HG03571 (cell line): ENCODE data around the gene LRRC27.
"Not testable (repeated sequence)": the region's sequence is repeated elsewhere in the genome, so short reads cannot be mapped to it uniquely, and the experiment has no call there.

ENCODE experiments used
- ATAC-seq: cut with Tn5 transposase; IDR thresholded peaks from one replicate; pipeline ENCODE4 v1.9.1; 2021; ENCODE audit not compliant: unreplicated experiment

LRRC27 gene

DNA sequence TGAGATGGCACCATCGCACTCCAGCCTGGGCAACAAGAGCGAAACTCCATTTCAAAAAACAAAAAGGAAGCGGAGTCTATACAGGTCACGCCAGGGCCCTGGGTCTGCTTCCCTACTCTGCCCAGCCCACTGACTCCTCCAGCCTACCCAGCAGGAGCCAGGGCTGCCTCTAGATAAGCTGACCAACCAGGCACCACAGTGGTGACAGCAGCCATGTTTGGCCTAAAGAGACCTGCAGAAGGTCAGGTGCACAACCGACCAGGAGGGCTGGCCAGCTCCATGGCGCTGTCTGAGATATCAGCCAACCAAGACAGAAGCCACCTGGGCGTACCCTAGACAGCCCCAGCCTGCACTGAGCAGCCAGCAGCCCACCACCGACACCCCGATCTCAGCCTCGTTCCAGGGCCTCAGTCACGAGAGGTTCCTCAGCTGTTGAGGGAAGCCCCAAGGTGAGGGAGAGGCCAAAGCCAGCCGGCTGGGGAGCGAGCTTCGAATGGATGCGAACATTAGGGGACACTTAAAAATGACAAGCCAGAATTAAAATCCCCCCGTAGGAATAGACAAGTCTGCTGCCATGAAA, 40.6 kb downstream of the LRRC27 start:
- no peak for ATAC-seq

DNA sequence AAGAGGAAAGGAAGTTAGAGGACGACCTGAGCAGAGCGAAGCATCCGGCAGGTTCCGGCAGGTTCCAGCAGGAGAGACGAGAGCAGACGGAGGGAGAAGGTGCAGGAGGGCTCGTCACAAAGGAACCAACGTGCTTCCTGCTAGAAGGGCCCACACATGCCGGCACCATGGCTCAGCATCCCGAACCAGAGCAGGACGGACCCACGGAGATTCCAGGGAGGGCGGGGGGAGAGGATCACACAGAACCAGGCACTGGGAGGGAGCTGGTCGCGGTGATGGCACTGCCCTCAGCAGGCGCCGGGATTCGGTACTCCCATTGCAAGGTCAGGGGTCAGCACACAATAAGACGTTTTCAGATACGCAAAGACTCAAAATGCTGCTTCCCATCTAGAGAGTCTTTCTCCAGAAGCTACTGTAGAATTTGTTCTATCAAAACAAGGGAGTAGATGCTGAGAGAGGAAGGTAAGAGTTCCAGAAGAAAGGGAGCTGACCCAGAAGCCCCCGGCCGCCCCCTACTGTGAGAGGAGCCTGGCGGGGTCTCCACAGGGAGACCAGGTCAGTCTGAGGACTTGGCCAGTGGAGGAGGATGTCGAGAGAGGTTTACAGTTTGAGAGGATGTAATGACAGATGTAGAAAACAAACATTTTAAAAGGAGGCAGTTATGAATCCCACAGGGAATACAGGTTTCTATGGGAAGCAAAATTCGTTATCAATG, 41.4 kb downstream of the LRRC27 start:
- no peak for ATAC-seq

DNA sequence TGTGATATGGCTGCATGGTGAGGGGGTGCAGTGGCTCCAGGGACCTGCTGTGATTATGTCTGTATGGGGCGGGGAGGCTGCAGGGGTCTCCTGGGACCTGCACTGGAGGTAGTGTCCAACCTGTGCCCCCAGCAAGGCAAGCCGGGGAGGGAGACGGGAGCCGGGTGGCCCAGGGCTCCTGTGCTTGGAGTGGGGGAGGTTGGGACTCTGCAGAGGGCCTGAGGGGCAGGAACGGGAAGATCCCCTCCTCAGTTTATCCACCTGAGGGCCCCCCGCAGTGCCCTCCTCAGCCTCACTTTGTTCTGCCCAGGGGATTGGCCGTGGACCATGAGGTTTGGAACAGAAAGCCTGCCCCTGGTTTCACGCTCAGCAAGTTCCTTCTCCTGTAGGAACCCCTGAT, 42.2 kb downstream of the LRRC27 start:
- no peak for ATAC-seq

DNA sequence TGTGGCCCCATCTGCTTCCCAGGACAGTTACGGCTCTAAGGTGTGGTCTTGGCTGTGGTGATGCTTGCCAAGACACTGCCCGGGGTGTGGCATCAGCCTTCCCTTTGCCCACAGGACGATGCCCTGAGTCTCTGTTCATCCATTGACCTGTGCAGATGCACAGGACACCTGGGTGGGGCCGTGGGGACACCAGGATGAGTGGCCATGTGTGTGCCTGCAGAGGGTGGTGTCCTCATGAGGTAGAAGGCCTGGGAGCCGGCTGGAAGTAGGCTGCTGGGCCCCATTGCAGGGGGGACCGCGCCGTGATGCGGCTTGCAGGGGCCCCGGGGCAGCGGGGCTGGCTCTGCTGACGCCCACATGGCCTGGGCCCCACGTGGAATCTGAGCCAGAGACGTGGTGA, 42.6 kb downstream of the LRRC27 start:
- ATAC-seq, result no peak

DNA sequence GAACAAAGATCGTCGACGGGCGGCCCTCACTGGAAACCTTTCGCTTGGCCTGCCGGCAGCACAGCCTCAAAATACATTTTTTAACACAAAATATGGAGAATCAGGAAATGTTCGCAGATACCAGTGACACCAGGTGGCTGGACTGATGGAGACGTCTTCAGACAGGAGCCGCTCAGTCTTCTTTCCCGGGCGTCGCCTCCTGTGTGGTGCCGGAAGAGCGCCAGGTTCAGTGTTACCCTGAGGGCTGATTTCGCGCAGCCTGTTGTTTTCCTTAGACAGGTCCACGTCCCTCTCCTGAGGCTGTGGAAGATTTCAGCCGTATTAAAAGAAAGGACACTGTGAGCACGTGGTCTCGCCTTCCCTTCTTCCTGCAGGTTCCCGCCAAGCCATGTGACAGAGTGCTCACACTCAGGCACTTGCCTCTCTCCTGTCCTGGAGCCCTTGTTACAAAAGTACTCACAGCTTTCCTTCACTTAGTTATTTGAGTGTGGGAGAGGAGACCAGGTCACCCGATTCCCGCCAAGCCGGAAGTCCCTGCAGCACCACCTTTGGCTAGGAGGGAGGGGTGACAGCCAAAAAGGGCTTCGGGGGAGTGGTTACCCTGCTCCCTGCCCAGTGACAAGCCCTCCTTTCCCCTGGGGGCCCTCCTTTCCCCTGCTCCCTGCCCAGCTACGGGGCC, 43.3 kb downstream of the LRRC27 start:
- ATAC-seq, result no peak

DNA sequence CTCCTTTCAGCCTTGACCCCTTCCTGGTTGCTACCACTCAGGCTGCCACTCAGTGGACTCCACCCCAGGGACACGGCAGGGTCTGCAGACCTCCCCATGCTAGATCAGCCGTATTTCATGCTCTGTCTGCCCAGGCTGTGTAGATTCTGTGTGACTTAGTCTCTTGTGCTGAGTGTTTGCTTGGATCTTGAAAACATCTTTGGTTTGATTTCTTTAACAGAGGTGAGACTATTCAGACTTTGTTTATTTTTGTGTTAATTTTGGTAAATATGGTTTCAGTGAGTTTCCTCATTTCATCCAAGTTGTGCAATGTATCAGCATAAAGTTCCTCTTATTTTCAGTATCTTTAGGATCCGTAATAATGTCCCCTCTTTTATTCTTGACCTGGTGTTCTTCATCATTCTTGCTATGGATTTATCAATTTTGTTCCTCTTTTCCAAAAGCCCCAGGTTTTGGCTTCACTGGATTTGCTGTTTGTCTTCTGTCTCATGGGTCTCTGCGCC, 43.9 kb downstream of the LRRC27 start:
- ATAC-seq, result no peak

DNA sequence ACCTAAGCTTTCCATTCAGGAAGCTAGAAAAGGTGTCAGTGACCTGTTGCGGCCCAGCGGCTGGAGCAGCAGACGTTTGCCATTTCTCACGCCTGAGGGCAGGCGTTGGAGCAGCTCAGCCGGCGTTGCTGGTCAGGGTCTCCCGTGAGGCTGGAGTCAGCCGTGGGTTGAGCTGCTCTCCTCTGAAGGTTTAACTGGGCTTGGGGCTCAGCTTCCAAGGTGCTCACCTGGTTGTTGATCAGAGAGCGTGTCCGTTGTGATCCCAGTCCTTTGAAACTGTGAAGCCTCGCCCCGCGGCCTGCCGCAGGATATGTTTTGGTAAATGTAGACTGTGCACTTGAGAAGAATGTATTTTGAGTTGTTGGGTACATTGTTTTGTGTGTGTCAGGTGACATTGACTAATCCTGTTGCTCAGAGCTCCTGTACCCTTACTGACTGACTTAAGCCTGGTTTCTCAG, 44.4 kb downstream of the LRRC27 start:
- no peak for ATAC-seq

DNA sequence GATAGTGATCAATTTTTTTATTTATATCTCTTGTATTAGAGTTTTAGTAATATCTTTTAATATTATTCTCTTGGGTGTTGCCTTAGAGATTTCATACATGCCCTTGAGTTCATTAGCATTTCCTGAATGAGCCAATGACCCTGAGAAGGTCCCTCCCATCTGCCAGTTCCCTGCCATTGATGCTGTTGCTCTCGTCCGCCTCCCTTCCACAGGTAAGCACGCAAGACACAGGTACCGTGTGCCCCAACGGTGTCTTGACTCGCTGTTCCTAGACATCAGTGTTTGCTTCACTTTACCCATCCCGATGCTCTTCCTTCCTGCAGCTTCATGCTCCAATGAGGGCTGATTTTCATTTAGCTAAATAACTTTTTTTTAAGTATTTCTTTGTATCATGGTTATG, 45.3 kb downstream of the LRRC27 start:
- no peak for ATAC-seq

DNA sequence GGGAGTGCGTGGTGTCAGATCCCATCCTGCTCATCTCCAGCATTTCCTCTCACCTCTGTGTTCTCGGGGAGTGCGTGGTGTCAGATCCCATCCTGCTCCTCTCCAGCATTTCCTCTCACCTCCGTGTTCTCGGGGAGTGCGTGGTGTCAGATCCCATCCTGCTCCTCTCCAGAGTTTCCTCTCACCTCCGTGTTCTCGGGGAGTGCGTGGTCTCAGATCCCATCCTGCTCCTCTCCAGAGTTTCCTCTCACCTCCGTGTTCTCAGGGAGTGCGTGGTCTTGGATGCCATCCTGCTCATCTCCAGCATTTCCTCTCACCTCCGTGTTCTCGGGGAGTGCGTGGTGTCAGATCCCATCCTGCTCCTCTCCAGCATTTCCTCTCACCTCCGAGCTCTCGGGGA, 47.0 kb downstream of the LRRC27 start:
- not testable (repeated sequence) for ATAC-seq

DNA sequence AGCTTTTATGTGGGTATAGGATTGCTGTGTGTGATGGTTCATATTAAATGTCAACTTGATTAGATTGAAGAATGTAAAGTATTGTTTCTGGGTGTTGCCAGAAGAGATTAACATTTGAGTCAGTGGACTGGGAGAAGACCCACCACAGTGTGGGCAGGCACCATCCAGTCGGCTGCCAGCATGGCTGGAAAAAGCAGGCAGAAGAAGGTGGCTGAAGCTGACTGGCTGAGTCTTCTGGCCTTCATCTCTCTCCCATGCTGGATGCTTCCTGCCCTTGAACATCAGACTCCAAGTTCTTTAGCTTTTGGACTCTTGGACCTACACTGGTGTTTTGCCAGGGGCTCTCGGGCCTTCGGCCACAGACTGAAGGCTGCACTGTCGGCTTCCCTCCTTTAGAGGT, 49.0 kb downstream of the LRRC27 start:
- ATAC-seq, result not testable (repeated sequence)

DNA sequence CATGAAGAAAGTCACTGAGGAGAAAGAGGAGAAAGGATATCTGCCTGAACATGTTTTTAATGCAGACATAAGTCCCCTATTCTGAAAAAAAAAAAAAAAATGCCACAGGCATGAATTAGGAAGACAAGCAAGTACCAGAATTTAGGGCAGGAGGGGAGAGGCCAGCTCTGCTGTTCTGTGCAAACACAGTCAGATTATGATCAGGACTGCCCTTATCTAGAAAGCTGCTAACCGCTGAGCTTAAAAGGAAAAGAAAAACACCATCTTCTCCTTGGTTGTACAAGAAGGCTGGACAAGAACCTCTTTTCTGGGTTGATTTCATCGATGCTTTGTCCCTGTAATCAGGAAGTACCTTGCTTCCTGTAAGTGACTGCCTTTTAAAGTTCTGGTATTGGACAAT, 49.7 kb downstream of the LRRC27 start:
- ATAC-seq, result no peak

DNA sequence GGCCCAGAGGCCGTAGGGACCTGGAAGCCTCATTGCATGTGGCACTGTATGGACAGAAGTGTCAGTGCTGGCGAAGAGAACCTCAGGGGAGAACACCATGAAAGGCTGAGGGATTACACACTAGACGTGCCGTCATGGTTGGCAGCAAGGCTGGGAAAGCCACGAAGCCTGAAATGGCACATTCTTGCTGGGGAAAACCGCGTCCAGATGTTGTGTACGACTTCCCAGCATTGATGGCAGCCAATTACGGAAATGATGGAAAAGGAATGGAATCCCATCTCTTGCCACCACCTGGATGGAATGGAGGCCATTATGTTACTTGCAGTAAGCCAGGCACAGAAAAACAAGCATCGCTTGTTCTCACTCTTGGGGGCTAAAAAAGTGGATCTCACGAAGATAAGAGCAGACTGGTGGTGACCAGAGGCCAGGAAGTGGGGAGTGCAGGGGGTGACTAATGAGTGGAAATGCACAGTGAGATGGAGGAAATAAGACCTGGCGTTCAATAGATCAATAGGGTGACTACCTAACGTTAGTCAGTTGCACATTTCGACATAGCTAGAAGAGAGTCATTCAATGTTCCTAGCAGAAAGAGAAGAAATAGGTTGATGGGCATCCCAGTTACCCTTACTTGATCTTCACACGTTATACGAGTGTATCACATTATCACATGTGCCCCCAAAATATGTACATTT, 50.4 kb downstream of the LRRC27 start:
- no peak for ATAC-seq

DNA sequence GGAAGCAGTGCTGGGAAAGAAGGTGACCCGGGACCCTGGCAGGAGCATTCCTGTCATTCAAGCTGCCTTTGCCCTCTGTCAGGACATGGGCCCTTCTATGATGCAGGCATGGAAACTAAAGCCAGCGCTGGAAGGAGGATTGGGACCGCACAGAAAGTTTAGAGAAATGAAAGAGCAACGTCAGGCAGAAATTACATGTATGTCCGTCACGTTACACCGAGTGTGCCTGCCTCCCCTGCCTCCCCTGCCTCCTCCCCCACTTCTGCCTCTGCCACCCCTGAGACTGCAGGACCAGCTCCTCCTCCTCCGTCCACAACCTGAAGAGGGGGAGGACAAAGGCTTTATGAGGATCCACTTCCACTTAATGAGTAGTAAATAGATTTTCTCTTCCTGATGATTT, 51.1 kb downstream of the LRRC27 start:
- no peak for ATAC-seq

DNA sequence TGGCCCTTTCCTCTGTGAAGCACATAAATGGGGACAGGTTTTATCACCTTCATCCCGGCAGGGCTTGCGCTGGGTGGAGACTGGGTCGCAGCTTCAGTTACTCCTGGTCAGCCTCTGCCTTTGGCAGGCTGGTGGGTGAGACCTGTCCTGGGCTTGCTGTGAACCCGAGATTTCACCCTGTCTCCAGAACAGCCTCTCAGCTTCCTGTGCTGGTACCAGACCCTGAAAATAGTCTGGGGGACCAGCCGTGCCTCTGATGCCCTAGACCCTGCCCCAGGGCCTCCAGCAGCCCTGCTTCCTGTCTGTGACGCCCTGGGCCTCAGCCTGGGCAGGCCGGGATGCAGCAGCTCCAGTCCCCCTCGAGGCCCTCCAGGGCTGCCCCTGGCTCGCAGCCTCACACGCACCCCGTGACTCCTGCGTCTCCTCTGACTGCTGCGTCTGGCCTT, 51.8 kb downstream of the LRRC27 start:
- no peak for ATAC-seq

DNA sequence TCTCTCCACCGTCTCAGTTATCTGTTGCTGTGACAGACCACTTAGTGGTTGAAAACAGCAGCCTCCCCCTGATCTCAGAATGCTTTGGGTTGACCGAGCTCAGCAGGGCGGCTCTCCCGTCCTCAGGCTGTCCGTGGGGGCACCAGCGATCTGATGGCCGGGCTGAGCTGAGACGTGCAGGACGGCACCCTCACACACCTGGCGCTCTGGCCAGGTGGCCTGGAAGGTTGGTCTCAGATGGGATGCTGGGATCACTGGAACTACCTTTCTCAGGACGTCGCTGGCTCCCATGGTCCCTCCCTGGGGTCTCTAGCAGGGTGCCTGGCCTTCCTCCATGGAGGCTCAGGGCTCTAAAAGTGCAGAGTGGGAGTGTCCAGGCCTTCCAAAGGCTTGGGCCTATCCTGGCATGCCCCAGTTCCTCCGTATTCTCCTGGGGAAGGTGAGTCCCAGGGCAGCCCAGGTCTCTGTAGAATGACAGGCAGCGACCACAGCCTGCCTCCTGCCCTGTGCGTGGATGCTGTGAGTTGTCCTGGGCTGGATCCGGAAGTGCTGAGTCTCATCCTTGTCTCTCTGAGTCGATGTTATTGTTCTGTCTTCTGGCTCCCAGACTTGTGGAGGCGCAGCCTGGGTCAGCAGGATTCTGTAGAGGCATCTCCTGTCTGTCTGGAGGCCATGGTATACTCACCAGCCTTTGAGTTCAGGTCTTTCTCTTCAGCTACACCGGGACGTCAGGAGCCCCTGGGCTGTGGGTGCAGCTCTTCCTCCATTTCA, 52.8 kb downstream of the LRRC27 start:
- ATAC-seq, result no peak

DNA sequence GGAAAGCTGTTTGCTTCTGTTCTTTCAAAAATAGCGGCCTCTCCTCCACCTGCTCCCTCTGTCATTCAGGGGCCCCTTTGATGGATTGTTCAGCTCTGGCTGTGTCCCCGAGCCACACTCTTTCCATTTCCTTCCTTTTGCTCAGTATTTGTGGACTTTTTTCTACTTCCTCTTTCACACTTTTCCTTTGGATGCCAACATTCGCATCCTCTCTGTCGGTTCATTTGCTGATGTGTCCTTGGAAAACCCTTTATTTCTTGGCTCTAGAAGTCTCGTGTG, 53.3 kb downstream of the LRRC27 start:
- no peak for ATAC-seq

DNA sequence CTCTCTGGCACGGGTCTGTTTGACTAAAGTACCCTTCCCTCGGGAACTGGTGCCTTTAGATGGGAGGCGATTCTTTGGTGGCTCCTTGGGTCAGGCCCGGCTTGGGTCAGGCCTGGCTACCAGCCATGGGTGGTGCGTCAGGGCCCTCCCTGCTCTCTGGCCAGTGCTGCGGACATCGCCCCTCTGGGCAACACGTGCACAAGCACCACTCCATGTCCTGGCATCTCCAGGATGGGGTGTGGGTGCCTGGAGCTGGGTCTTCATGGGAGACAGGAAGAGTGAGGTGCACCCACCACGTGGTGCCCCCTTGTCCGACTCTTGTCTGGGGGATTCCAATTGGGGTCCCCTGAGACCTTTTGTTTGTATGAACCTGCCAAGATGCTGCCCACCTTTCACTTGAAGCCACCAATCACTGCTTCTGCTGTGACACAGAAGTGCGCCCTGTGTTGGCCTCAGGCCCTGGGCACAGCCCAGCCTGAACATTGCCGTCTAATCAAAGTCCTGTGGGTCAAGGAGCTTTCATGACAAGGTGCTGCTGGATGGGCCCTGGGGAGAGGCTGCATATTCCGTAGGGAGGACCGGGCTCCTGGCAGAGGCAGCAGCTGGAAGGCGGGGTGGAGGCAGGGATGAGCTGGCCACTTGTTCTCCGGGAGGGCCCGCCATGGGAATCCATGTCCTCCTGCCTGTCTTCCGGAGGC, 53.9 kb downstream of the LRRC27 start:
- ATAC-seq, result no peak

DNA sequence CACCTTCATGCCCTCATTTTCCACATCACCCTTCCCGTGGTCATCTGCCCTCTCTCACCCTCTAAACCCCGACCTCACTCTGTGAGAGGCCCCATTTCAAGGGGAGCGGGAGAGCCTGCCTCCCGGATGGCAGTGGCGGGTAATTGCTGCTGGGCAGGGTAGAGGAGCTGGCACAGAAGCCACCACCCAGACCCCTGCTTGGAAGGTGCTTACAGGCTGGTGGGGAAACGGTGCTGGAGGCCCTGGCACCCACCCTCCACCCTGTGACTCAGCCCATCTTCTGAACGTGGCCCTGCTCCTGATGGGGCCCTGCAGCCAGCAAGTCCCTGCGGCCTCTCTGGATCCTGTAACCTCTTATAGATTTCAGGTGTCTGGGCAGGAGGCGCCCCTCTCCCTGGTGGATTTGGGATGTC, 54.4 kb downstream of the LRRC27 start:
- ATAC-seq, result no peak

DNA sequence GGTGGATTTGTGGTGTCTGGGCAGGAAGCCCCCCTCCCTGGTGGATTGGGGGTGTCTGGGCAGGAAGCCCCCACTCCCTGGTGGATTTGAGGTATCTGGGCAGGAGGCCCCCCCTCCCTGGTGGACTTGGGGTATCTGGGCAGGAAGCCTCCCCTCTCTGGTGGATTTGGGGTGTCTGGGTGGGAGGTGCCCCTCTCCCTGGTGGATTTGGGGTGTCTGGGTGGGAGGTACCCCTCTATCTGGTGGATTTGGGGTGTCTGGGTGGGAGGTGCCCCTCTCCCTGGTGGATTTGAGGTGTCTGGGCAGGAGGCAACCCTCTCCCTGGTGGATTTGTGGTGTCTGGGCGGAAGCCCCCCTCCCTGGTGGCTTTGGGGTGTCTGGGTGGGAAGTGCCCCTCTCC, 54.9 kb downstream of the LRRC27 start:
- not testable (repeated sequence) for ATAC-seq

DNA sequence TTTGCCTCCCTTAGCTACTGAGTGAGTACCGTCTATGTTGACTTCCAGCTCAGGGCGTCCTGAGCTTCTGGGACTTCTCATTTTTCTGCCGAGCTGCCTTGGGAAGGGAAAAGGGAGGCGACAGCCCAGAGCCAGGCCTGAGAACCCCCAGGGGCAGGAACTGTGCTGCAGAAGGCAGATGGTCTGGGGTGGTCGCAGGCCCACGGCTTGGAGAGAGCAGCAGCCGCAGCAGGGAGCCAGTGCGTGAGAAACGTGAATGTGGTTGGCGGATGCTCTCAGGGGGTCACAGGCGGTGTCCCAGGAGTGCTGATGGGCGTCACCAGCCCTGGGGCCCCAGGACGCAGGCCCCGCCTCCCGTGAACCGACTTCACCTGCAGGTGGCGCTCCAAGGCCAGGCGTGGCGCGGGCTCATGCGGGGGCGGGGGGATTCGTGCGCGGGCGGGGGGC, 55.8 kb downstream of the LRRC27 start:
- ATAC-seq, result peak; percentile 62
